Activated CD8-positive, alpha-beta memory T cell treated with anti-CD3 and anti-CD28 coated beads for 36 hours (primary cell): Measurements from ENCODE around the gene POLR1A. TPM values are rescaled to one million over a fixed set of nuclear protein-coding genes. Genes with fewer than 3 reads are reported as not detected.

Source experiments
- CTCF ChIA-PET: fragments of 350-600 bp; sonication (Branson Sonifier 250); formaldehyde crosslinking; loops from one replicate; lab custom pipeline; 2021; ENCODE audit warnings: antibody characterized with exemption; lab: Charles Lee
- POLR2A ChIA-PET: fragments of 350-600 bp; sonication (Branson Sonifier 250); formaldehyde crosslinking; loops from one replicate; lab custom pipeline; 2021; ENCODE audit warnings: antibody characterized with exemption; lab: Charles Lee
- total RNA-seq, 2 experiments: library from RNA; stranded (reverse); gene quantifications; one replicate each; pipeline ENCODE4 v1.2.3, GENCODE V29; 2021

The POLR1A gene
- total RNA-seq, 2 experiments from 2014 or later, result 61.2 to 64.7 TPM

GRCh38 chr2:86105969-86106945 lies 571 bp upstream of the POLR1A start, which contains the start of gene PTCD3:
PTCD3 (plus strand) TSS chr2:86106235; CDS start chr2:86106248, 13 bp downstream.
- CTCF ChIA-PET, result interaction anchor here (1.0 to 1.8 kb wide), 3 partner anchors 26 to 512 kb away, joined by 3 to 6 read pairs (median 5); no protein-coding TSS in a partner anchor
- POLR2A ChIA-PET, result interaction anchor here (0.5 to 1.3 kb wide), 12 partner anchors 8 to 567 kb away, joined by 3 to 5 read pairs (median 3); partner anchors contain the start of genes C2orf68, KDM3A and MAT2A

DNA sequence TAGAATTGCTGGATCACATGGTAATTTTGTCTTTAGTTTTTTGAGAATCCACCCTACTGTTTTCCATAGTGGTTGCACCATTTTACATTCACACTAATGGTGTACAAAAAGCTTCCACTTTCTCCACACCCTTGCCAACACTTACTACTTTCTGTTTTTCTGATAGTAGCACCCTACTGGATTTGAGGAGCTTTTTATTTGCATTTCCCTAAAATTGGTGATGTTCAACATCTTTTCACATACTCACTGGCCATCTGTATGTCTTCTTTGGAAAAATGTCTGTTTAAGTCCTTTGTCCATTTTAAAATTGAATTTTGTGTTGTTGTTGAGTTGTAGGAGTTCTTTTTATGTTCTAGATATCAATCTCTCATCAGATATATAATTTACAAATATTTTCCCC lies 3.5 kb downstream of the POLR1A start:
- ChIA-PET POLR2A (no interaction called here), CTCF (no interaction called here)

DNA sequence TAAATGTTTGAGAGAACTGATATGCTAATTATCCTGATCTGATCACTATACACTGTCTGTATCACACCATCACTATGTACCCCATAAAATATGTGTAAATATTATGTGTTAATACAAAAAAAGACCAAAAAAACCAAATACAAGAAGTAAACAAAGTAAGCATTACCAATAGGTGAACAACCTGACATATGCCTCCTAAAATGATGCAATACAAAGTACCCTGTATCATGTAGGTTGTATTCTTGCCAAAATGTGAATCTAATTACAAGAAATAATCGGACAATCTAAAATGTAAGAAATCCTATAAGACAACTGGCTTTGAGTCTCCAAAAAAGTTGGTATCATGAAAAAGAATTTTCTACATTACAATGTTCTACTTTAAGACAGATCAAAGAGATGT lies 7.8 kb downstream of the POLR1A start:
- ChIA-PET POLR2A (no interaction called here), CTCF (no interaction called here)

- CTCF ChIA-PET, result no interaction called here
- POLR2A ChIA-PET, result no interaction called here
Observed at GRCh38 chr2:86097114-86097896, 8.4 kb downstream of the POLR1A start.

DNA sequence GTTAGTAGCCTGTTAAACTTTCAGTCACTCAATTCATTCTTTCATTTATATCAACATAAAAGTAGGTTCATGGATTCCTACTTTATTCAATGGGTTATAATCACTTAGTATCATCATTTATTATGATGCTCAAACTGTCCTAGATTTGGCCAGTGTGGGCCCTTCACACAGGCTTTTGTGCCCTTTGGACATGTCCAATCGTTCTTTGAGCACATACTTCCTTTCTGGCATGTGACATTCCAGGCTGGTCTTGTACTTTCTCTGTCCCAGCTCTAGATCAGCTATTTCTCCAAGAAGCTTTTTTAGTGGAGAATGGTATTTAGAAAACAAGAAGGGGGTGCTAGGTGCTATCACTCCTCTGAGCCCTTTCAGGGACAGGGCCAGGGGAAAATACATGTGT lies 11.5 kb downstream of the POLR1A start:
- ChIA-PET POLR2A (no interaction called here), CTCF (no interaction called here)

- POLR2A ChIA-PET, result no interaction called here
- CTCF ChIA-PET, result interaction anchor here (0.7 to 2.0 kb wide), 4 partner anchors 8 to 200 kb away, joined by 3 to 7 read pairs (median 4); no protein-coding TSS in a partner anchor
Observed at GRCh38 chr2:86087936-86088850, 17.5 kb downstream of the POLR1A start.

GRCh38 chr2:86082756-86083155 lies 22.9 kb downstream of the POLR1A start:
- ChIA-PET POLR2A (no interaction called here), CTCF (interaction anchor here (1.2 kb wide), 1 partner anchor 194 kb away, joined by 3 read pairs; the partner anchor contains the start of gene ST3GAL5)

- CTCF ChIA-PET, result interaction anchor here (0.7 kb wide), 1 partner anchor 178 kb away, joined by 3 read pairs; no protein-coding TSS in a partner anchor
- POLR2A ChIA-PET, result no interaction called here
Observed at GRCh38 chr2:86081724-86082123, 24.0 kb downstream of the POLR1A start.

- ChIA-PET POLR2A (interaction anchor here (0.8 kb wide), 1 partner anchor 361 kb away, joined by 3 read pairs; the partner anchor contains the start of gene KDM3A), CTCF (interaction anchor here (0.5 to 2.7 kb wide), 23 partner anchors 8 to 401 kb away, joined by 3 to 23 read pairs (median 4); partner anchors contain the start of genes POLR1A, PTCD3 and ST3GAL5)
Observed at GRCh38 chr2:86079981-86080911, 25.4 kb downstream of the POLR1A start.

- ChIA-PET POLR2A (no interaction called here), CTCF (interaction anchor here (0.7 to 2.7 kb wide), 12 partner anchors 10 to 252 kb away, joined by 3 to 23 read pairs (median 5); partner anchors contain the start of gene ST3GAL5)
Observed at GRCh38 chr2:86078774-86079545, 26.7 kb downstream of the POLR1A start.

DNA sequence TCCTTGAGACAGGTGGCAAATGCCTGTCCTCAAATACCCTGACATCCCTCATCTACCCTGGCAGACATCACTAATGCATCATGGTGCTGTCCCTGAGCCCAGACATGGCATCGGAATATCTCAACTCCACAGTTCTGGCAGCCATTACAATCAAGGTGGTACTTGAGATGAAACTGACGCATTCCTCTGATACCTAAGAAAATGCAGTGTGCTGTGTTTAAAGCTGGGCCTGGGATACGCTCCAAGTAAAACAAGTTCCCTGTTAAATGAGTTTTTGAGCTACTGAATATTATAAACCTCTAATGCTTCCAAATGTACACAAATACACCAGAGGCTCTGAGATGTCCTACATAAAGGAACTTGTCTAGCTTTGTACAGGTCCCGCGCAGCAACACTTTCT lies 29.8 kb downstream of the POLR1A start:
- ChIA-PET POLR2A (no interaction called here), CTCF (interaction anchor here (1.7 kb wide), 1 partner anchor 12 kb away, joined by 7 read pairs; no protein-coding TSS in a partner anchor)

- ChIA-PET POLR2A (no interaction called here), CTCF (no interaction called here)
Observed at GRCh38 chr2:86074811-86075210, 30.9 kb downstream of the POLR1A start.

DNA sequence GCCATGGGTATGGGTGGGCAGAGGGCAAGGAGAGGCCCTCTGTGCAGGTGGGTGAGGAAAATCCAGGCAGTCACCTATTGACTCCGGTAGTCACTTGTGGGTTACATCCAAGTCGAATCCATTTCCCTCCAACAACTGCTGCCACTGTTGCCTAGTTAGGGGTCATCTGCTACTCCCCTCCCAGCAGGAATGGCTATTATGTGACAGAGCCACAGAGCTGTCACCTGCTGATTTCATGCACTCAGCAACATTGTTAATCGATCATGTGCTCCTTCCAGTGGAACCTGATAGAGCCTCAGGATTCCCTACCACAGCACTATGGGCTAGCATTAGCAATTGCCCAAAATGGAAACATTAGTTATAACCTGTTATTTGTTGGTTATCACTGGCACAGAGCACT lies 31.4 kb downstream of the POLR1A start:
- CTCF ChIA-PET, result no interaction called here
- POLR2A ChIA-PET, result no interaction called here

DNA sequence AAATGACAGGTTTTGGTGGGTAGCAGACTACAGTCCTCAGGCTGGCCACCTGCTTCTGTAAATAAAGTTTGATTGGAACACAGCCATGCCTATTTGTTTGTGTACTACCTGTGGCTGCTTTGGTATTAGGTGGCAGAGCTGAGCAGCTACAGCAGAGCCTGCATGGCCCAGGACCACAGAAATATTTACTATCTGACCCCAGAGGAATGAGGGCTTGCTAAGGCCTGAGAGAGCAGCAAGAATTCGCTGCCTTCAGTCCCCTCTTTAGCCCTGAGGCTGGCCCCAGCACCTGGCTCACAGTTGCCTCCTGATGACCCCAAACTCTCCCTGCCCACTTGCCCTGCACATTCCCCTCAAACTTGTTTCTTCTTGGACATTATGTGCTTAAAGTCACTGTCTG lies 32.5 kb downstream of the POLR1A start:
- ChIA-PET CTCF (interaction anchor here (0.9 kb wide), 1 partner anchor 246 kb away, joined by 3 read pairs; no protein-coding TSS in a partner anchor), POLR2A (no interaction called here)

DNA sequence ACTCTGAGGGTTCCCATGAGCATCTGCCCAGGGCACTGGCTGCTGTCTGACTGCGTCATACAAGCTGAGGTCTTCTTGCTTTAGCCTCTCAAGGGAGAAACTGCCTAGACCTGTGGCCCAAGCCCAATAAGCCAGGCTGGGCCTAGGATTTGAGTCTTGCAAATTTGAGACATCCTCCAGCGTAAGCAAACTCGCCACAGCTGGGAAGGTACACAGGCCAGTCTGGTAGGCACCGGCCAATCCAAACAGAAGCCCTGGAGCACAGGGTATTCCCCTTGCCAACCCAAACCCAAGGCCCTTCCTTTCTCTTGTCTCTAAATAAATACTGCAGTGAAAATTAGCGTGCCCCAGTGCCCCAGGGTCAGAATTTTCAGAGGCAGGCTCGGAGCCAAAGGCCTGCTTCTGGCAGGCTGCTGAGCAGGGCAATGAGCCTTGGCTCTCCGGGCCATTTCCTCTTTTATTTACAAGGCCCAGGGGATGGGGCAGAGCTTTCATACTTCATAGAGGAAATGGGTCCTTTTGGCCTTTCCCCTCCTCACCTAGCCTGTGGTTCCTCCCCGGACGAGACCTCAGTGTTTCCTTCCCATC lies 33.3 kb downstream of the POLR1A start:
- POLR2A ChIA-PET, result no interaction called here
- CTCF ChIA-PET, result interaction anchor here (0.6 to 0.9 kb wide), 2 partner anchors 205 to 245 kb away, joined by 3 read pairs; no protein-coding TSS in a partner anchor

DNA sequence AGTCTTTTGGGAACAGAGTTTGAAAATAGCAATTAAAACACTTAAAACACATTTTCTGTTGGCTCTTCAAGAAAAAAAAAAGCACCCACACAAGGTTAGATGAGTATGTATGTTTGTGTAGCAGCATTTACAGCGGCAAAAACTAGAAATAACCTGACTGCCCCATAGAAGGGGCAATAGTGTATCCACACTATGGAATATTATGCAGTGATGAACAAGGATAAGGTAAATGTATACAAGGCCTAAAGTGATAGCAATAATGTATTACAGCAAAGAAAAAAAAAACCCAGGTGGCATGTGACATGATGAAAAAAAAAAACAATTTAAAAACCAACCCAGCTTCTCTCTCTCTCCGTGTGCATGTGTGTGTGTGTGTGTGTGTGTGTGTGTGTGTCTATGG lies 34.8 kb downstream of the POLR1A start:
- ChIA-PET POLR2A (no interaction called here), CTCF (interaction anchor here (1.6 kb wide), 1 partner anchor 243 kb away, joined by 4 read pairs; no protein-coding TSS in a partner anchor)
